Rectal smooth muscle tissue (tissue), 1 donor: ENCODE measurements around the gene KATNBL1.

Experiments used
- H3K27ac ChIP-seq: one replicate; pipeline ENCODE4 v1.7.0; 2013; ENCODE audit warnings: low read depth, low read length, inconsistent platforms
- H3K27me3 ChIP-seq: one replicate; pipeline ENCODE4 v1.7.0; 2013; ENCODE audit warnings: low read length; ENCODE audit not compliant: control insufficient read depth, insufficient read depth
- H3K36me3 ChIP-seq: one replicate; pipeline ENCODE4 v1.7.0; 2013; ENCODE audit warnings: low read length; ENCODE audit not compliant: control insufficient read depth, insufficient read depth
- H3K4me1 ChIP-seq: one replicate; pipeline ENCODE4 v1.7.0; 2013; ENCODE audit warnings: low read length; ENCODE audit not compliant: control insufficient read depth, insufficient read depth
- H3K4me3 ChIP-seq: one replicate; pipeline ENCODE4 v1.7.0; 2013; ENCODE audit warnings: low read length
- H3K9ac ChIP-seq: one replicate; pipeline ENCODE4 v1.7.0; 2013; ENCODE audit warnings: low read length

Gene KATNBL1, protein sequence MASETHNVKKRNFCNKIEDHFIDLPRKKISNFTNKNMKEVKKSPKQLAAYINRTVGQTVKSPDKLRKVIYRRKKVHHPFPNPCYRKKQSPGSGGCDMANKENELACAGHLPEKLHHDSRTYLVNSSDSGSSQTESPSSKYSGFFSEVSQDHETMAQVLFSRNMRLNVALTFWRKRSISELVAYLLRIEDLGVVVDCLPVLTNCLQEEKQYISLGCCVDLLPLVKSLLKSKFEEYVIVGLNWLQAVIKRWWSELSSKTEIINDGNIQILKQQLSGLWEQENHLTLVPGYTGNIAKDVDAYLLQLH

GRCh38 chr15:34209421-34210282 is at the start of gene KATNBL1:
TSS of gene KATNBL1 (minus strand) at chr15:34210096. CDS start at chr15:34163676, 46,420 bp downstream.
- H3K27me3 ChIP-seq, result no peaks in the 10 kb centered on the region
- peak within 1 kb of the TSS; percentile 67 for H3K4me3 ChIP-seq
- peak within 1 kb of the TSS; percentile 84 for H3K27ac ChIP-seq
- peaks cover 6% of the 10 kb centered on the region for H3K4me1 ChIP-seq
- peak within 1 kb of the TSS; percentile 69 for H3K9ac ChIP-seq
- no peaks in the 10 kb centered on the region for H3K36me3 ChIP-seq

- H3K9ac ChIP-seq, result no peak overlapping the region
- peaks cover 2% of the 10 kb centered on the region for H3K36me3 ChIP-seq
- no peaks in the 10 kb centered on the region for H3K4me1 ChIP-seq
- no peak overlapping the region for H3K4me3 ChIP-seq
- H3K27ac ChIP-seq, result no peak overlapping the region
- H3K27me3 ChIP-seq, result no peaks in the 10 kb centered on the region
Measured at GRCh38 chr15:34259566-34259965, 49.7 kb upstream of the KATNBL1 start.

- H3K27me3 ChIP-seq, result no peaks in the 10 kb centered on the region
- no peak overlapping the region for H3K9ac ChIP-seq
- no peaks in the 10 kb centered on the region for H3K4me1 ChIP-seq
- H3K4me3 ChIP-seq, result no peak overlapping the region
- peaks cover 9% of the 10 kb centered on the region for H3K36me3 ChIP-seq
- no peak overlapping the region for H3K27ac ChIP-seq
Measured at GRCh38 chr15:34258151-34258550, 48.3 kb upstream of the KATNBL1 start.

DNA sequence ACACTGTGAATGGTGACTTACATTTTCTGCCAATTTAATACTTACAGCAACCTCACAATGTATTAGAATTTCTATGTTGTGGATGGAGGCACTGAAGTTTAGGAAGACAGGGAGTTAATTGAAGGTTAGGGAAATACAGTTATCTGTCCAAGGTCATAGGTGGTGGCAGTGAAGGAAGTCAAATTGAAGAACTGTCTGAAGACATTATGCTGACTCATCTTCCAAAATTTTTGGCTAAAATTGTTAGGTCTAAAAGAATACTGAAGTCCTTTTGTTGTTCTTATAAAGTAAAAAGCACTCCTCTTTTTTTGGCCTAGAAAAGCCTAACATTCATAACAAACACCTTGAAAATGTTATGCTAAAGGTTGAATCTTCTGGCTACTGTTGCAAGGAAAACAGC is 42.6 kb upstream of the KATNBL1 start:
- Histone ChIP-seq H3K36me3 (peaks cover 22% of the 10 kb centered on the region), H3K9ac (no peak overlapping the region)

GRCh38 chr15:34248190-34248589 is 38.3 kb upstream of the KATNBL1 start:
- Histone ChIP-seq H3K36me3 (peaks cover 16% of the 10 kb centered on the region), H3K27ac (no peak overlapping the region), H3K4me1 (no peaks in the 10 kb centered on the region), H3K9ac (no peak overlapping the region), H3K4me3 (no peak overlapping the region), H3K27me3 (no peaks in the 10 kb centered on the region)

More for the DNA sequence above, 42.6 kb upstream of the KATNBL1 start:
- Histone ChIP-seq H3K4me1 (no peaks in the 10 kb centered on the region), H3K27me3 (no peaks in the 10 kb centered on the region), H3K27ac (no peak overlapping the region), H3K4me3 (no peak overlapping the region)

- H3K9ac ChIP-seq, result no peak overlapping the region
- peaks cover 16% of the 10 kb centered on the region for H3K36me3 ChIP-seq
- no peak overlapping the region for H3K27ac ChIP-seq
- H3K4me1 ChIP-seq, result no peaks in the 10 kb centered on the region
- no peaks in the 10 kb centered on the region for H3K27me3 ChIP-seq
- H3K4me3 ChIP-seq, result no peak overlapping the region
Measured at GRCh38 chr15:34246276-34246976, 36.5 kb upstream of the KATNBL1 start.

- no peak overlapping the region for H3K4me3 ChIP-seq
- H3K36me3 ChIP-seq, result peaks cover 11% of the 10 kb centered on the region
- no peak overlapping the region for H3K9ac ChIP-seq
- no peaks in the 10 kb centered on the region for H3K27me3 ChIP-seq
- no peak overlapping the region for H3K27ac ChIP-seq
- no peaks in the 10 kb centered on the region for H3K4me1 ChIP-seq
Measured at GRCh38 chr15:34243226-34243625, 33.3 kb upstream of the KATNBL1 start.

DNA sequence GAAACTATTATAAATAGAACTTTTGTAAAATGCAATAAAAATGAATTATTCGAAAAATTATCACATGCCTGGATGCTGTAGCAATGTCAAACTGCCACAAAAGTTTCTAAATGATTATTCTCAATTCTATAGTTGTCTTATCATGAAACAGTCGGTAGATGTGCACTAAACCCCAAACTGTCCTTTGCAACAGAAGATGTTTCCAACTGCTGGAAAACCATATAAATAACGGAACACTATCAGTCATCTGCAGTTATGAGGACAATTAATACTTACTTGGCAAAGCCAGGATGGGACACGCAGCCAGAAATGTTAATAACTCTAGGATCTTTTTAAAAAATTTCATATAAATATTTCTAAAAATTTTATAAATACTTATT is 32.4 kb upstream of the KATNBL1 start:
- Histone ChIP-seq H3K9ac (no peak overlapping the region), H3K36me3 (peaks cover 14% of the 10 kb centered on the region), H3K4me1 (no peaks in the 10 kb centered on the region), H3K27me3 (no peaks in the 10 kb centered on the region), H3K4me3 (no peak overlapping the region), H3K27ac (no peak overlapping the region)

- no peaks in the 10 kb centered on the region for H3K27me3 ChIP-seq
- no peak overlapping the region for H3K27ac ChIP-seq
- no peak overlapping the region for H3K4me3 ChIP-seq
- peaks cover 18% of the 10 kb centered on the region for H3K36me3 ChIP-seq
- H3K9ac ChIP-seq, result no peak overlapping the region
- no peaks in the 10 kb centered on the region for H3K4me1 ChIP-seq
Measured at GRCh38 chr15:34241376-34242330, 31.8 kb upstream of the KATNBL1 start.

GRCh38 chr15:34240537-34240936 is 30.6 kb upstream of the KATNBL1 start:
- Histone ChIP-seq H3K36me3 (peaks cover 24% of the 10 kb centered on the region), H3K9ac (no peak overlapping the region), H3K27me3 (no peaks in the 10 kb centered on the region), H3K4me3 (no peak overlapping the region), H3K27ac (no peak overlapping the region), H3K4me1 (no peaks in the 10 kb centered on the region)

DNA sequence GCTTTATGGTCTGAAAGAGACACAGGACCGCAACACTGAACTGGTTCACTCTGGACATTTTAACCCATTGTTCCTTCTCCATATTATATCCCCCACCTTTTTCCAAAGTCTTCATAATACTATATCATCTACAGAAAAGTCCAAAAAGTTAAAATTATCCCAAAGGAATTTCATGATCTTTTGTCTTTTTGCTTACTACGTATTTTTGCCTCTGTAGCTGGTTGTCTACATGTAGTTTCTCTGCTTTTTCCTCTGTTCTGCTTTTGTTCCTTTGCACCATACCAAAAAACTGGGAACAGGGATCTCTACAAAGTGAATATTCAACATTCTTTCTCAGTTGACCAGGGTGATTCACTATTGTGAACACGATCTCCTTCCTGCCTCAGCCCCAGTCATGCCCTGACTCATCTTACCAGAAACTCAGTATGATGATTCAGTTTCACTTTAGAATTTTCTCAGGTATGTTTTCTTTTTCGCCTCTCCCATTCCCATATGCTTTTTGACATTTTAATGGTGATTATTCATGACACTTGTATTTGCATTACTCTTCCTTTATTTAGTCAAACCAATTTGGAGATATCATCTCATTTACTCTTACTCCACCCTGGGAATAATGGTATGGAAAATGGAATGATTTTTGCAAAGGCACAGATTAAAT is 29.4 kb upstream of the KATNBL1 start:
- Histone ChIP-seq H3K4me3 (no peak overlapping the region), H3K4me1 (no peaks in the 10 kb centered on the region), H3K27ac (no peak overlapping the region), H3K36me3 (peaks cover 23% of the 10 kb centered on the region), H3K9ac (no peak overlapping the region), H3K27me3 (no peaks in the 10 kb centered on the region)
